Measurements from ENCODE around the gene TADA2B.
A peak's percentile ranks its signal among the peaks of the same experiment; 100 is the strongest.

The TADA2B gene

GRCh38 chr4:7043284-7044136, at the start of gene TADA2B:
Gene TADA2B (plus strand): TSS chr4:7043372. CDS start chr4:7043580, 208 bp downstream.
- H3K4me3 ChIP-seq (ENCODE audit: low read depth, low read length), result peak within 1 kb of the TSS; percentile 88

DNA sequence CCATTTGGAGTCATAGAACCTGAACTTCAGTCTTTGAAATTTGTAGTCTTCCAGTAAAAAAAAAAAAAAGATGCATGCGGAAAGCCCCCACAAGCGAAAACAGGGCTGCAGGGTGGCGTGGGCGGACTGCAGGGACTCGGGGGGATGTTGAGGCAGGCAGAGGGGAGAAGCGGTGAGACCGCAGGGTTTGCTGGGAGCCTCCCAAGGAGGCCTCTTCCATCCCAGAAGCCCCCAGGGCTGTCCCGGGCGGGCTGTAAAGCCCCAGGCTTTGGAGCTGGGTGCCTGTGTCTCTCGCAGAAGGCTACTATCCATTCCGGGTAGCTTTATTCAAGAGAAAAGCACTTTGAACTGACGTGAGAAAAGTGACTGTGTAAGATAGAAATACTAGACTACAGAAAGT, 46.7 kb upstream of the TADA2B start:
- no peak overlapping the region for H3K4me3 ChIP-seq (ENCODE audit: low read depth, low read length)

GRCh38 chr4:6999172-7000086, 43.7 kb upstream of the TADA2B start:
- H3K4me3 ChIP-seq (ENCODE audit: low read depth, low read length), result no peak overlapping the region

DNA sequence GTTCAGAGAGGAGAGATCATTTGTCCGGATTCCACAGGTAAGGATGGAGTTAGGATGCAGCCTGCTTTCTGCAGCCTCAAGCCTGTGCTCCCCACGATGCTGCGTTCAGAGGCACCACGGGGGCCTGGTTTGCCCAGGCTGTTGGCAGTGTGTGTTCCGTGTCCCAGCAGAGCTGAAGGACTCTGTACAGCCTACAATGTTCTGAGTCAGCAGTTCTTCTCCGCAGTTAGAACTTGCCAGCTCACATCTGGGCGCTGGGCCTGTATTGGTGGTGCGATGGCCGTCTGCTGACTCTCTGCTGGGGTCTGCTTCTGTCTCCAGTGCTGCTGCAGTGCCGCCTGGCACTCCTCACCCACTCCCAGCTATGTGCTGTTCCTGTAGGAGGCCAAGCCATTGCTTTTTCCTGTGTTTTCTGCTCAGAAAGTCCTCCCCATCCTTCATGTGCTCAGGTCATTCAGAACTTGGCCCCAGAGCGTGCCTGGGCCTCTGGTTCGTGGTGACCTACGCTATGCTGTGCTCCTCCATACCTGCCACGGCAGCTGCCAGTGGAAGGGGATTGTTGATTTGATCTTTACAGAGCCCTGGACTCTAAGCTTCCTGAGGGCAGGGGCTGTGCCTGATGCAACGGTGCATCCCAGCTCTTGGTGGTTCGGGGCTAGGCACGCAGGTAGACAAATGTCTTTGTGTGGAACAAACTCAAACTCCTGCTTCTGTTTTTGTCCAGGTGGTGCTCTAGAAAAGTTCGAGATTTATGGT, 42.6 kb upstream of the TADA2B start:
- H3K4me3 ChIP-seq (ENCODE audit: low read depth, low read length), result no peak overlapping the region

DNA sequence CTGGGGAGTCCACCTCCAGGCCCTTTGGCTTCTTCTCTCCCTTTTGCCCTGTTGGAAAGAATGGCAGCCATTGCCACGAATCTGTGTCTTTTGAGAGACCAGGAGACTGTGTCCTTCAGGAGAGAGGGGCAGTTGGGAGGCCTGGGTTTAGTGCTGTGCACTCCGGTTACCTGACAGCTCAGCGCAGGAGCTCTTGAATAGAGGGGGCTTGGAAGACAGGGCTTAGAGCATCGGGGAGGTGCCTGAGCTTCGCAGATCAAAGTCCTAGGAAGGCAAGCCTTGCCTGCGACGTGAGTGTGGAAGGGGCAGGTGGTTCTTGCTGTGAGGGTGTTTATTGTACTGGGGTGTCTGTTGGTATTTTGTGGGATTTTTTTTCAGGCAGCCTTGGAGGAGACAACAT, 41.9 kb upstream of the TADA2B start:
- H3K4me3 ChIP-seq (ENCODE audit: low read depth, low read length), result no peak overlapping the region

DNA sequence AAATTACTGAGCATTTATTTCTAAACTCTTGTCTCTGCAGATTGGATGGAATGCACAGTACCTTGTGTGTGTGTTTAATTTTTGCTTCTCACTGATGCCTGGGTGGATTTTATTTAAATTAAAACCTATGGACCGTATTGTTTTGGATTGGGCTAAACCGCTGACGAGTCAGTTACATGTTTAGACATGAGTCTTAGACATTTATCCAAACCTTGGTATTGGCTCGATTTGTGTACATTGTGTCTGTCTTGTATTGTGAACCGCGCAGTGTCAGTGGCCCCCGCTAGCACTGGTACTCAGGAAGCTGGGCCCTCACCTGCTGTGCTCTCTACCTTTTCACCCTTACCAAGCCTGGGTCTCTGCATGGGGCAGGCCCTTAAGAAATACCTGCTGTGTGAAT, 40.8 kb upstream of the TADA2B start:
- H3K4me3 ChIP-seq (ENCODE audit: low read depth, low read length), result no peak overlapping the region

DNA sequence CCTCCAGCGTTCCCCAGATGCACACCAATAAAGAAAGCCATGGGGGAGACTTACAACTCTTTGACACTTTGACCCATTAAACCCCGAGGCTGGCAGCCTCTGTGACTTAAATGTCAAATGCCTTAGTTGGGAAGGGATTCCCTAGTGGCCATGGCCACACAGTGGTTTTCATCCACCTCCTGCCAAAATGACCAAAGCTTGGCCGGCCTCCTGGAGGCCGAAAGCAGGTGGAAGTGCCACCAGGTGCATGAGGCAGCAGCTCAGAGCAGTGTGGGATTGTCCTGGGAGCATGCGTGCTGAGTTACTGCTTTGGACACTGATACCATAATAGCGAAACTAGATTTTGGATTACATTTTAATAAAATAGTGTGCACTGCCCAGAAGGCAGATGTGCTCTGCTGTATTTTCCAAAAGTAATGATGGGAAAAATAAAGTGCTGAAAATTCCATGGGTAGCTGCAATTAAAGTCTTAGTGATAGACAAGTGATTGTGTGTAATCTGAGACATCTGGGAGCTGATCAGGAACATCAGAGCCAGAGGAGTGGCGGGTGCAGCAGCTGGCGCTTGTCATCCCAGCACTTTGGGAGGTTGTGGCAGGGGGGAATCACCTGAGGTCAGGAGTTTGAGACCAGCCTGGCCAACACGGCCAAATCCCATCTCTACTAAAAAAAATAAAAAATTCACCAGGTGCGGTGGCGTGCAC, 39.8 kb upstream of the TADA2B start:
- H3K4me3 ChIP-seq (ENCODE audit: low read depth, low read length), result no peak overlapping the region

DNA sequence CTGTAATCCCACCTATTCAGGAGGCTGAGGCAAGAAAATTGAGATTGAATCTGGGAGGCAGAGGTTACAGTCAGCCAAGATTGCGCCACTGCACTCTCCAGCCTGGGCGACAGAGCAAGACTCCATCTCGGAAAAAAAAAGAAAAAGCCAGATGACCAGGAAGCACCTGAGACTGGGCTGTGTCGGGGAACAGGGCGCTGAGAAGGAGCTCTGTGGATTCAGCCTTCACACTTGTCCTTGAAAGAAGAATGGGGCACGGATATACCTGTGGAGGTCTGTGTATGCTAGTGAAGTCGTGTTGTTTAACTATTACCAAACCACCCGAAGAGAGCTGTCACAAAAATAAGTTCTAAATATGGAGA, 39.3 kb upstream of the TADA2B start:
- H3K4me3 ChIP-seq (ENCODE audit: low read depth, low read length), result no peak overlapping the region

DNA sequence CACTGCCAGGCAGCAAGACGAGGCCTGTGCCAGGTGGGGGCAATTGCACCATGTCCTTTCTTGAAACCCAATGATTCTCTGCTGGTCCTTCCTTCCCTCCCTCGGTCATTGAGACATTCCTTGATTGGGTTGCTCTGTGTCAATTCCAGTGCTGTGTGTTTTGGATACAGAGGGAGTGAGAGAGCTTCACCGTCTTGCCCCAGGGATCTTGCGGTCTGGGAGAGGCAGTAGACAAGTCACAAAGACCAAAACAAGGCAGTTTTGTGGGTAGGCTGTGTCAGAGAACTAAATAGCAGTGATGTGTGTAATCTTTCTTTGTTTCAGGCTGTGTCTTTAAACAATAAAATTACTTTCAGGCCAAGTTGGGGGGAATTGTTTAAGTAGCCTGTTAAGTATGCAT, 38.8 kb upstream of the TADA2B start:
- no peak overlapping the region for H3K4me3 ChIP-seq (ENCODE audit: low read depth, low read length)

DNA sequence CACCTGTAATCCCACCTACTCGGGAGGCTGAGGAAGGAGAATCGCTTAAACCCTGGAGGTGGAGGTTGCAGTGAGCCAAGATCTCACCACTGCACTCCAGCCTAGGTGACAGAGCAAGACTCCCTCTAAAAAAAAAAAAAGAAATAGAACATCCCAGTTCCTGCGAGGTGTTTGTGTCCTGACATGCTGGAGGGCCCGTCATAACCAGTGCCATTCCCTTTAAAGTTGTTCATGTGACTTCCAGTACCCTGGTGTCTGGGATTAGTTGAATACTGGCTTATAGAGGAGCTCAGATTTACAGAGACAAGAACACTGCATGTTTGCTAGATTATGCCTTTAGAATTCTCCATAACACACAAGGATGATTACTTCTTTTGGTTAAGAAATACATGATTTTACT, 37.6 kb upstream of the TADA2B start:
- no peak overlapping the region for H3K4me3 ChIP-seq (ENCODE audit: low read depth, low read length)

GRCh38 chr4:7006411-7006810, 36.8 kb upstream of the TADA2B start:
- no peak overlapping the region for H3K4me3 ChIP-seq (ENCODE audit: low read depth, low read length)

DNA sequence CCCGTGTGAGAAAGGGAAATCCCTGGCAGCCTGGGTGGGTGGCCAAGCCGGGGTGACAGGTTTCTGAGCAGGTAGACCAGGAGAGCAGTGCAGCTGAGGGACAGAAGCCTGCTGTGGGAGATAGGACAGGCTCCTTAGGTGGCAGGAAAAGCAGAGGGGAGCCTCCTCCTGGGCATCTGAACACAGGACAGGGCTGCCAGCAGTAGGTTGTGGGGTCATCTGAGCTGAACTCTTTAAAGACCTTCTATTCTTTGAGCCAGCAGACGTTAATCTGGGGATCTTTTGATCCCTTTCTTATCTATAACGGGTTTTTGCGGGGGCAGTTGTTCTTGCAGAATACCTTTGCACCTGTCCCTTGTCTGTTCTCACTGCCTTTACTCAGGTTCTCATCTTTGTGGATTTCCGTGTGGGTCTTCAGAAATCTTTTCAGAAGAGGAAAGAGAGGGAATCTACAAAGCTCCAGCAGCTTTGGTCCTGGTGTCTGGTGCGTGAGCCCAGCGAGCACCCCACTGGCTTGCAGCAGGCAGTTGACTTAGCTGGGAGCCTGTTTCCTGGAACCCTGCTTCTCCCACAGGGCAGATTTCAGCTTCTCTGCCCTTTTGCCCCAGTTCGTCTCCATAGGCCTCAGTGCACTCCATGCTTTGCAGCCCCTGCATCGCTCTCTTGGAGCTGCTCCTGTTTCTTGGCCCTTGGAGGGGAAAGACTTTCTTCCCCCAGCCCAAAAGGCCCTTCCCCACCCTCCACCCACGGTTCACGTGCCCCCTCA, 35.8 kb upstream of the TADA2B start:
- H3K4me3 ChIP-seq (ENCODE audit: low read depth, low read length), result no peak overlapping the region

- no peak overlapping the region for H3K4me3 ChIP-seq (ENCODE audit: low read depth, low read length)
Observed at GRCh38 chr4:7007944-7008343, 35.2 kb upstream of the TADA2B start.

DNA sequence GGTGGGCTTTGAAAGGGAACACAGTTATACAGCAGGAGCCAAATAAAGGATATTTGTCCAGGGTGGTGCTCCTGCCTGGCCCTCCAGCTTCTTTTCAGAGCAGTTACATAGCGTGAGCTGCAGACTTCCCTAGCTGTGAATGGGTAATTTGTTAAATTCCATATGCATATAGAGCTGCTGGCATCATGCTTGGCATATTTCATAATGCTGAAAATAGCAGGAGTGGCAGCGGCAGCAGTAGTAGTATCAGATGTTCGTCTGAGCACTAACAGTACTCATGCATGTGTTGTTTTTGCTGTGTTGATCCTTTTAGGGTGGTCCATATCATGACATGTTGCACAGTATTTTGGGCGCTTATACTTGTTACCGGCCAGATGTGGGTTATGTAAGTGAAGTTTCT, 33.6 kb upstream of the TADA2B start:
- no peak overlapping the region for H3K4me3 ChIP-seq (ENCODE audit: low read depth, low read length)

DNA sequence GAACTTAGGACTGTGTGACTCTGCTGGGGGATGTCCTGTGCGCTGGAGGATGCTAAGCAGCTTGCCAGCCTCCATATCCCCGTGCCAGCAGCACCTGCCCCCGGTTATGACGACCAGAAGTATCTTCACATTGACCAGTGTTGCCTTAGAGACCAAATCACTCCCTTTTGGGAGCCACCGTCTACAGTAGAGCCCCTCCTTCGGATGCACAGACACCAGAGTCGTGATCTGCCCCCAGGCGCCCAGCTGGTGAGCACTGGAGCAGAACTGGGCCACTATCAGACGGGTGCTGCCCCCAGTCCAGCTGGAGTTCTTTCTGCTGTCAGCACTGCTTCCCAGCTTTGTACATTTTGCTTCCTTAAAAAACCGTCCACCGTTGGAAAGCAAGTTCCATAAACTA, 30.0 kb upstream of the TADA2B start:
- no peak overlapping the region for H3K4me3 ChIP-seq (ENCODE audit: low read depth, low read length)

GRCh38 chr4:7014815-7015214, 28.4 kb upstream of the TADA2B start:
- no peak overlapping the region for H3K4me3 ChIP-seq (ENCODE audit: low read depth, low read length)

DNA sequence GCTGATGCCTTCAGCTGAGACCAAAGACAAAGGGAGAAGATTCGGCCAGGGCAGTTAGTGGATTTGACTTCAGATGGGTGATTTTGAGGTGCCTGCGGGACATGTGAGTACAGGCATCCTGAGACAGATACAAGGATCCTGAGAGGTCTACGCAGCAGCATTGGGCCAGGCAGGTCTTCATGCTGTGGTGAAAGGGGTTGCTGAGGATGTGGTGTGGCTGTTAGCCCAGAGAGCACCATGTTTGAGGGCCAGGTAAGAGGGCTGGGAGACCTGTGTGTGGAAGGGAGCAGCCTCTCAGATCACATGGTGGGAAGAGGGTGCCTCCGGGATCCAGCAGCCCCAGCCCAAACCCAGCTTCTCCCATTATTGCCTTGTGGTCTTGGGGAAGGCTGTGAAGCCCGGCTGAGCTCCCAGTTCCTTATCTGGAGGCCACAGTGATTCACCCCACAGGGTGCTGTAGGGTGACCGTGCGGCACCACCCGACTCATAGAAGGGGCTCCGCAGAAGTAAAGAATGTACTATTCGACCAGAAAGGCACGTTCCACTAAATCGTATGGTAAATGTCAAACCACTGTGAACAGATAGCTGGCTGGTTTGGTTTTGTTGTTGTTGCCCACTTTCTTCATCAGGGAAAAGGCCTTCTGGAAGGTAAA, 27.7 kb upstream of the TADA2B start:
- no peak overlapping the region for H3K4me3 ChIP-seq (ENCODE audit: low read depth, low read length)

DNA sequence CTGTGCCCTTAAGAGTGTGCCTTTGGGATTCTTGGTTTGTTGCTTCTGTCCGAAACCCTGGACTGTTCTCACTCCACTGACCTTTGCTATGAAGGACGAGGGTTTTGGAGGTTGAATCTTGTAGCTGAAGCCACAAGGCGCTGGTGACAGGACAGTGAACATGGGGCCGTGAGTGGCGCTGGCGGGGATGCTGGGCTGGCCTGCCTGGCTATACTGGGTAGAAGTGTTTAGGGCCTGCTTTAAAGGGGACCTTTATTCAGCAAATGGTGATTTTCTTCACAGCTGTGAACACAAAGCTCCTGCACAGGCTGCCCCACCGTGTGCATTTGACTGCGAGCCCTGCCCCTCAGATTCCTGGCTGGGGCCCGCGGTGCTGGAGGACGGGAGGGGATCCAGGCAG, 27.1 kb upstream of the TADA2B start:
- no peak overlapping the region for H3K4me3 ChIP-seq (ENCODE audit: low read depth, low read length)

DNA sequence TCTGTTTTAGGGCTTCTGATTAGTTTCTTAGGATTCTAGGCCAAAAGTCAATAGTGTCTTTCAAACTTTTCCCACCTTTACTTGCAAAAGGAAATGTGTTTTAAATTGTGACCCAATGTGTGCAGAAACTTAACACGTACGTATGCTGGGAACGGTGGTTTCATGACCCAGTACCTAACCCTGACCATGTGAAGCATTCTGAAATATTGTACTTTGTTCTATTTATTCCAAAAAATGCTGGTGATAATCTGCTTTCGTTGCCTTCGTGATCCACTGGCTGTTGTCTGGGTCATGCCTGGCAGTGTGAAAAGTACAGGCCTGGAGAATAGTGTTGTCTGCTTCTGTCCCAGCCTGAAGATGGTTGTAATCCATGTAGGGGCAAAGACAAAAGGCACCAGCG, 26.7 kb upstream of the TADA2B start:
- H3K4me3 ChIP-seq (ENCODE audit: low read depth, low read length), result no peak overlapping the region
